Chondrocyte (in vitro differentiated cells): ENCODE measurements around the gene THADA. TPM values are rescaled to one million over a fixed set of nuclear protein-coding genes. Genes with fewer than 3 reads are reported as not detected.

ENCODE experiments used
- DNase-seq: peaks from one replicate; pipeline ENCODE4 v3.0.0; 2021; ENCODE audit warnings: mixed read lengths, low spot score
- H3K27ac Mint-ChIP-seq: one replicate; pipeline ENCODE4 v1.8.0; 2021; ENCODE audit warnings: mild to moderate bottlenecking, moderate library complexity, mixed read lengths; ENCODE audit not compliant: unreplicated experiment
- H3K27me3 Mint-ChIP-seq: 2 replicates; pipeline ENCODE4 v1.8.0; 2021; ENCODE audit warnings: low read depth, mixed read lengths
- H3K36me3 Mint-ChIP-seq: 2 replicates; pipeline ENCODE4 v1.8.0; 2021; ENCODE audit warnings: low read depth, mixed read lengths
- H3K4me1 Mint-ChIP-seq: 2 replicates; pipeline ENCODE4 v1.8.0; 2021; ENCODE audit warnings: low read depth, mild to moderate bottlenecking, mixed read lengths
- H3K4me3 Mint-ChIP-seq: one replicate; pipeline ENCODE4 v1.8.0; 2021; ENCODE audit warnings: mild to moderate bottlenecking, moderate library complexity, mixed read lengths; ENCODE audit not compliant: unreplicated experiment
- H3K9me3 Mint-ChIP-seq: 2 replicates; pipeline ENCODE4 v1.8.0; 2021; ENCODE audit warnings: low read depth, mixed read lengths
- total RNA-seq: library from RNA; stranded (reverse); gene quantifications from 3 replicates; pipeline ENCODE4 v1.2.1, GENCODE V29; 2021
- TF ChIP-seq, protein P1 (sequence below): fragments of 200-600 bp; sonication (generic); IDR thresholded peaks from 2 replicates; pipeline ENCODE4 v1.5.0; 2021; ENCODE audit warnings: antibody characterized with exemption, mild to moderate bottlenecking, moderate library complexity

THADA gene
- total RNA-seq, 1 donor from 2014 or later = 28.4 TPM

DNA sequence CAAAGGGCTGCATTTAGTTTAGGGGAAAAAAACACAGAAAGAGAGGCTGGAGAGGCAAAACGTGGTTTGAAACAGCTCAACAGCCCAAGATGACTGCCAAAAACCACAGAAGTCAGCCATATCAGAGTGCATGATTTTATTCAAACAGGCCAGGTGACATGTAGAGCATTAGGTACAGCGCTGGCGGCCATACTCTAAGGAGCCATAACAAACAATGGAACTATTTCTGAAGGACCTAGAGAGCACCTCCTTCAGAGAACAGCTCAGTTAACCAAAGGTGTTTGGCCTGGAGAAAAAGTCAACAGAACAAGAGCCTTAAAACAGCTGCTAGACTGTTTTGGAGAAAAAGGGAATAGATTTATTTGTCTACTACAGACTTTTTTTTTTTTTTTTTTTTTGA, 2.6 kb downstream of the THADA start:
- Mint-ChIP-seq H3K27me3 (no peaks in the 10 kb centered on the region), H3K4me3 (peak overlapping the region; percentile 45), H3K36me3 (peaks cover 3% of the 10 kb centered on the region), H3K27ac (peak overlapping the region; percentile 89), H3K9me3 (no peaks in the 10 kb centered on the region), H3K4me1 (peaks cover 52% of the 10 kb centered on the region)
- DNase-seq = no peak
- TF ChIP-seq, protein P1, sequence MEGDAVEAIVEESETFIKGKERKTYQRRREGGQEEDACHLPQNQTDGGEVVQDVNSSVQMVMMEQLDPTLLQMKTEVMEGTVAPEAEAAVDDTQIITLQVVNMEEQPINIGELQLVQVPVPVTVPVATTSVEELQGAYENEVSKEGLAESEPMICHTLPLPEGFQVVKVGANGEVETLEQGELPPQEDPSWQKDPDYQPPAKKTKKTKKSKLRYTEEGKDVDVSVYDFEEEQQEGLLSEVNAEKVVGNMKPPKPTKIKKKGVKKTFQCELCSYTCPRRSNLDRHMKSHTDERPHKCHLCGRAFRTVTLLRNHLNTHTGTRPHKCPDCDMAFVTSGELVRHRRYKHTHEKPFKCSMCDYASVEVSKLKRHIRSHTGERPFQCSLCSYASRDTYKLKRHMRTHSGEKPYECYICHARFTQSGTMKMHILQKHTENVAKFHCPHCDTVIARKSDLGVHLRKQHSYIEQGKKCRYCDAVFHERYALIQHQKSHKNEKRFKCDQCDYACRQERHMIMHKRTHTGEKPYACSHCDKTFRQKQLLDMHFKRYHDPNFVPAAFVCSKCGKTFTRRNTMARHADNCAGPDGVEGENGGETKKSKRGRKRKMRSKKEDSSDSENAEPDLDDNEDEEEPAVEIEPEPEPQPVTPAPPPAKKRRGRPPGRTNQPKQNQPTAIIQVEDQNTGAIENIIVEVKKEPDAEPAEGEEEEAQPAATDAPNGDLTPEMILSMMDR = no peak

GRCh38 chr2:43592443-43592842, 3.4 kb downstream of the THADA start:
- no peaks in the 10 kb centered on the region for H3K27me3 Mint-ChIP-seq
- no peaks in the 10 kb centered on the region for H3K9me3 Mint-ChIP-seq
- H3K36me3 Mint-ChIP-seq = peaks cover 7% of the 10 kb centered on the region
- peaks cover 52% of the 10 kb centered on the region for H3K4me1 Mint-ChIP-seq
- DNase-seq = no peak
- H3K27ac Mint-ChIP-seq = peak overlapping the region; percentile 89
- peak overlapping the region; percentile 45 for H3K4me3 Mint-ChIP-seq
- TF ChIP-seq, protein P1 = peak; percentile 74

DNA sequence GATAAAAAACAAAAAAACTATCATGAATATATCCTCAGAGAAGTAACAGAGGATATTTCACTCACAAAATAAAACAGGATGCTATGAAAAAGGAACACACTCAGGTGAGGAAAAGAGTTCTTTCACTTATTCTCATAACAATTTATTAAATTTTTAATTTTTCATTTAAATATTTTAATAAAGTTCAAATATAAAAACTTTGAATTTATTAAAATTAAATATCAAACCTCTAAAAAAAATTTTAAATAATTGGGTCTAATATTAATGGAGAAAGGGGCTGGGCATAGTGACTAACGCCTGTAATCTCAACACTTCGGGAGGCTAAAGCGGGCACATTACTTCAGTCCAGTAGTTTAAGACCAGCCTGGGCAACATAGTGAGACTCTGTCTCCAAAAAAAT, 10.1 kb downstream of the THADA start:
- Mint-ChIP-seq H3K9me3 (no peaks in the 10 kb centered on the region), H3K27me3 (no peaks in the 10 kb centered on the region), H3K27ac (no peak overlapping the region), H3K36me3 (peaks cover 32% of the 10 kb centered on the region), H3K4me3 (no peak overlapping the region), H3K4me1 (peaks cover 8% of the 10 kb centered on the region)
- DNase-seq = no peak
- TF ChIP-seq, protein P1 = no peak

DNA sequence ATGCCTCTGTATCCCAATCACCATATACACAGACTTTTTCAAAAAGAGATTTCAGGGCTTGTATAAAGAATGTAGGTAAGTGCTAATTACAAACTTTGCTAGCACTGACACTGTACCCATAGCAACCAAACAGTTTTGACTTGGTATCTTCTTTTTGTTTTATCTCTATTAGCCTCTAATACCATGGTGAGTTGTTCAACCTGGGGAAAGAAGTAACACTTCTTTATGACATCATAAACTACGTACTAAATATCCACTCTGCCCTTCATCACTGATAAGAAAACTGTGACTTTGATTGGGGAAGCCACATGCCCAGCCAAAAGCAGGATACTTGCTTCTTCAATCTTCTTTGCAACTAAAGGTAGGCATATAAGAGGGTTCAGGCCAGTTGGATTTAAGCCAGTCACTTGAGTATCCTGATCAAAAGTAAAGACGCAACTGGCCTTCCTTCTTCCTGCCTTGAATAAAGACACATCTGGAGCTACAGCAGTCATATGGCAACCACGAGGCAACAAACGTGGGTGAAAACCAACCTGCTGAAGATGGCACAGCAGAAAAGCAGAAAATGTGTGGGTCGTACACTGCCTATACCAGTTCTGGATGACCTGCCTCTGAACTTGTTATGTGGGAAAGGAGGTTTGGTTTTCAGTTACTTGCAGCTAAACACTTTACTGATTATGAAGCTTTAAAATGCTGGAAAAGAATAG, 16.4 kb downstream of the THADA start:
- TF ChIP-seq, protein P1 = no peak
- no peak overlapping the region for H3K4me3 Mint-ChIP-seq
- peaks cover 14% of the 10 kb centered on the region for H3K4me1 Mint-ChIP-seq
- H3K27me3 Mint-ChIP-seq = no peaks in the 10 kb centered on the region
- no peaks in the 10 kb centered on the region for H3K9me3 Mint-ChIP-seq
- no peak for DNase-seq
- peaks cover 29% of the 10 kb centered on the region for H3K36me3 Mint-ChIP-seq
- H3K27ac Mint-ChIP-seq = no peak overlapping the region

GRCh38 chr2:43576981-43577892, 18.6 kb downstream of the THADA start:
- TF ChIP-seq, protein P1 = peak; percentile 96
- Mint-ChIP-seq H3K4me3 (no peak overlapping the region), H3K9me3 (no peaks in the 10 kb centered on the region), H3K27me3 (no peaks in the 10 kb centered on the region), H3K27ac (peak overlapping the region; percentile 79), H3K36me3 (peaks cover 25% of the 10 kb centered on the region), H3K4me1 (peaks cover 14% of the 10 kb centered on the region)
- DNase-seq = no peak
